Retinal pigment epithelial cell (primary cell): ENCODE measurements around the gene PITRM1.
A peak's percentile ranks its signal among the peaks of the same experiment; 100 is the strongest.

Experiments used
- DNase-seq: peaks from one replicate; pipeline ENCODE4 v3.0.0-alpha.2; 2010; ENCODE audit warnings: low read depth
- H3K4me3 ChIP-seq: 2 replicates; pipeline ENCODE4 v1.5.1; 2011; ENCODE audit warnings: mild to moderate bottlenecking, low read length, control low read depth, moderate library complexity
- CTCF ChIP-seq: conservative IDR thresholded peaks from 2 replicates; pipeline ENCODE4 v1.5.1; 2011; ENCODE audit warnings: low read depth, low read length, control low read depth, inconsistent platforms

Gene PITRM1

GRCh38 chr10:3123571-3124411 lies 48.8 kb downstream of the PITRM1 start:
- TF ChIP-seq CTCF = no peak
- DNase-seq = no peak
- no peak overlapping the region for H3K4me3 ChIP-seq

- no peak overlapping the region for H3K4me3 ChIP-seq
- DNase-seq = no peak
- TF ChIP-seq CTCF = no peak
Observed at GRCh38 chr10:3122486-3123205, 49.9 kb downstream of the PITRM1 start.

GRCh38 chr10:3122034-3122433 lies 50.5 kb downstream of the PITRM1 start:
- TF ChIP-seq CTCF = no peak
- DNase-seq = no peak
- no peak overlapping the region for H3K4me3 ChIP-seq

- DNase-seq = no peak
- H3K4me3 ChIP-seq = no peak overlapping the region
- TF ChIP-seq CTCF = peak; percentile 66
Observed at GRCh38 chr10:3119796-3120459, 52.7 kb downstream of the PITRM1 start.

GRCh38 chr10:3118641-3119091 lies 53.9 kb downstream of the PITRM1 start:
- H3K4me3 ChIP-seq = no peak overlapping the region
- DNase-seq = no peak
- TF ChIP-seq CTCF = no peak

GRCh38 chr10:3117486-3117885 lies 55.1 kb downstream of the PITRM1 start:
- no peak for DNase-seq
- H3K4me3 ChIP-seq = no peak overlapping the region
- no peak for TF ChIP-seq CTCF
